Measurements from ENCODE around the gene SLC5A10. TPM values are rescaled to one million over a fixed set of nuclear protein-coding genes. Genes with fewer than 3 reads are reported as not detected.

The SLC5A10 gene
- total RNA-seq, 2 experiments from 2014 or later, result not detected

- POLR2A ChIA-PET, result no interaction called here
Observed at GRCh38 chr17:18970582-18971480, 18.9 kb downstream of the SLC5A10 start.

DNA sequence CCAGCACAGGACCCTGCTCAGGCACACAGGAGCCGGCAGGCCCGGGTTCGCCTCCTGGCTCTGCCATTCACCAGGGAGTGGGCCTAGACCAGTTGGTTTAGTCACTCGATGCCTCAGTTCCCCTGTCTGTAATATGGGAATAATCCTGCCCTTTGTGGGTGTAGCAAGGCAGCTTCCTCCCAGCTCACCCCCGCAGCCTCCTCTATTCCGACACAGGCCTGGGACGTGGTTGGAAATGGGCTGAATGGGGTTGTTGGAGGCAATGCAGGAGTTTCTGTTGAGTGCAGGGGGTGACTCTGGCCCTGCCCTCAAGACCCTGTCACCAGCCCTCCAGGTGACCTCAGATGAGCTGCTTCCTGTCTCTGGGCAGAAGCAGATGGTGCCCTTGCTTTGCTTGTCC is 19.8 kb downstream of the SLC5A10 start:
- Mint-ChIP-seq H3K27ac (no peak overlapping the region), H3K9me3 (no peaks in the 10 kb centered on the region), H3K4me3 (no peak overlapping the region), H3K36me3 (ENCODE audit: low read depth) (no peaks in the 10 kb centered on the region), H3K4me1 (peaks cover 5% of the 10 kb centered on the region), H3K27me3 (no peaks in the 10 kb centered on the region)
- no peak for DNase-seq
- ChIA-PET POLR2A (no interaction called here), CTCF (interaction anchor here (5.5 kb wide), 1 partner anchor 11 kb away, joined by 25 read pairs; no protein-coding TSS in a partner anchor)

More at GRCh38 chr17:18970582-18971480, 18.9 kb downstream of the SLC5A10 start:
- CTCF ChIA-PET, result interaction anchor here (1.3 to 1.9 kb wide), 2 partner anchors 10 to 11 kb away, joined by 3 to 6 read pairs; no protein-coding TSS in a partner anchor
- H3K4me3 Mint-ChIP-seq, result no peak overlapping the region
- H3K27me3 Mint-ChIP-seq, result no peaks in the 10 kb centered on the region
- no peak overlapping the region for H3K27ac Mint-ChIP-seq
- DNase-seq, result no peak
- H3K4me1 Mint-ChIP-seq, result peaks cover 5% of the 10 kb centered on the region
- no peaks in the 10 kb centered on the region for H3K36me3 Mint-ChIP-seq (ENCODE audit: low read depth)
- no peaks in the 10 kb centered on the region for H3K9me3 Mint-ChIP-seq

DNA sequence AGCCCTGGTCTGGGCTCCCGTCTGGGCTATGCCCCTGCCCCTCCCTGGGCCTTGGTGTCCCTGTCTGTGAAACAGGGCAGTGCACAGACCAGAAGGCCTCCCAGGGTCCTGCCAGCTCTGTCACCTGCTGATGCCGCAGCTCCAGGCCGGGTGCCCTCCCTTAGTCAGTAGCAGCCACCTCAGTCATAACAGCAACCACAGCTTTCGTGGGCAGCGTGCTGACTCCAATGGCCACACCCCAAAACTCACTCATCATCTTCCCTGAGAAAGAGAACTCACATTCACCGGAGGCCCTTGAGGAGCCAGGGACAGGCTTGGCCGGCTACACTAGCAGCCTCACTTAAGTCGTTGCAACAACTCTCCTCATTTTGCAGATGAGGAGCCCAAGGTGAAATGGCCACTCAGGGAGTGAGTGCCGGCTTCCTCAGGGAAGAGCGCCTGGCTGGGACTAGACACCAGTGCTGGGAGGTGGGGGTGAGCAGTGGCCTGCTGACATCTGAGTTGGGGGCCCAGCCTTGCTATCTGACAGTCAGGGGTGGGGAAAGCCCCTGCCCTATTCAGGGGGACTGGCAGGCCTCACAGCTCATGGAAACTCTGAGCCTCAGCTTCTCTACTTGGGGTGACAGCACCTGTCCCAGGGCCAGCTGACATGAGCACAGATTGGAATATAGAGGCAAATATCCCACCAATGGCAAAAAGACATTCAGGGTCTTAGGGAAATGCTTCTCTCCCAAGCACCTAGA is 22.6 kb downstream of the SLC5A10 start:
- Mint-ChIP-seq H3K36me3 (ENCODE audit: low read depth) (no peaks in the 10 kb centered on the region), H3K27me3 (no peaks in the 10 kb centered on the region)
- CTCF ChIA-PET, result interaction anchor here (0.9 to 5.5 kb wide), 2 partner anchors 14 to 19 kb away, joined by 3 to 25 read pairs; no protein-coding TSS in a partner anchor

GRCh38 chr17:18975597-18975996 is 23.6 kb downstream of the SLC5A10 start:
- no peaks in the 10 kb centered on the region for H3K36me3 Mint-ChIP-seq (ENCODE audit: low read depth)
- ChIA-PET POLR2A (no interaction called here), CTCF (interaction anchor here (5.5 kb wide), 1 partner anchor 15 kb away, joined by 25 read pairs; no protein-coding TSS in a partner anchor)
- H3K4me3 Mint-ChIP-seq, result no peak overlapping the region
- no peak for DNase-seq
- no peaks in the 10 kb centered on the region for H3K4me1 Mint-ChIP-seq
- H3K9me3 Mint-ChIP-seq, result no peaks in the 10 kb centered on the region
- H3K27ac Mint-ChIP-seq, result no peak overlapping the region
- no peaks in the 10 kb centered on the region for H3K27me3 Mint-ChIP-seq

More for the DNA sequence above, 22.6 kb downstream of the SLC5A10 start:
- Mint-ChIP-seq H3K27ac (no peak overlapping the region), H3K4me1 (peaks cover 3% of the 10 kb centered on the region), H3K9me3 (no peaks in the 10 kb centered on the region), H3K4me3 (no peak overlapping the region)
- POLR2A ChIA-PET, result no interaction called here
- no peak for DNase-seq

- no peaks in the 10 kb centered on the region for H3K9me3 Mint-ChIP-seq
- no peaks in the 10 kb centered on the region for H3K27me3 Mint-ChIP-seq
- no peaks in the 10 kb centered on the region for H3K36me3 Mint-ChIP-seq (ENCODE audit: low read depth)
- POLR2A ChIA-PET, result no interaction called here
- no peaks in the 10 kb centered on the region for H3K4me1 Mint-ChIP-seq
- no peak overlapping the region for H3K4me3 Mint-ChIP-seq
- CTCF ChIA-PET, result interaction anchor here (5.5 kb wide), 1 partner anchor 15 kb away, joined by 25 read pairs; no protein-coding TSS in a partner anchor
- H3K27ac Mint-ChIP-seq, result no peak overlapping the region
- no peak for DNase-seq
Observed at GRCh38 chr17:18976201-18976600, 24.2 kb downstream of the SLC5A10 start.

- Mint-ChIP-seq H3K27me3 (no peaks in the 10 kb centered on the region), H3K9me3 (no peaks in the 10 kb centered on the region), H3K4me1 (no peaks in the 10 kb centered on the region), H3K27ac (no peak overlapping the region), H3K36me3 (ENCODE audit: low read depth) (no peaks in the 10 kb centered on the region), H3K4me3 (no peak overlapping the region)
- ChIA-PET CTCF (no interaction called here), POLR2A (no interaction called here)
- no peak for DNase-seq
Observed at GRCh38 chr17:18977021-18977420, 25.1 kb downstream of the SLC5A10 start.

DNA sequence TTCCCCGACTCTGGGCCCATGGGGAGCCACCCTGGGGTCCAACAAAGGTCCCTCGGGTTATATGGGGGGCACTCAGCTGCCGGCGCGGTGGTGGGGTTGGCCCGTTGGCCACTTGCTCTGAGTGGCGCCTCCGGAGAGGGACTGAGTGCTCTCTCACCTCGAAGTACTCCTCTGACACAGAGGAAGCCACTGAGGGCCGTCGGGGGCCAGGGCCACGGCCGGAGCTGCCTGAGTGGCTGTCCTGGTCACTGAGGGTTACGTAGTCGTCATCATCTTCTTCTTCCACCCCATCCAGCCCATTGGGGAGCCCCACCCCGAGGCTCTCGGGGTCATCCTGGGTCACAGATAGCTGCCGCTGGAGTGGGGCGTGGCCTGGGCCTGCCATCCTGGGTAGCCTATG is 25.7 kb downstream of the SLC5A10 start:
- Mint-ChIP-seq H3K9me3 (no peaks in the 10 kb centered on the region), H3K27me3 (no peaks in the 10 kb centered on the region), H3K4me3 (no peak overlapping the region), H3K27ac (no peak overlapping the region), H3K4me1 (no peaks in the 10 kb centered on the region), H3K36me3 (ENCODE audit: low read depth) (no peaks in the 10 kb centered on the region)
- no peak for DNase-seq
- ChIA-PET POLR2A (no interaction called here), CTCF (no interaction called here)

DNA sequence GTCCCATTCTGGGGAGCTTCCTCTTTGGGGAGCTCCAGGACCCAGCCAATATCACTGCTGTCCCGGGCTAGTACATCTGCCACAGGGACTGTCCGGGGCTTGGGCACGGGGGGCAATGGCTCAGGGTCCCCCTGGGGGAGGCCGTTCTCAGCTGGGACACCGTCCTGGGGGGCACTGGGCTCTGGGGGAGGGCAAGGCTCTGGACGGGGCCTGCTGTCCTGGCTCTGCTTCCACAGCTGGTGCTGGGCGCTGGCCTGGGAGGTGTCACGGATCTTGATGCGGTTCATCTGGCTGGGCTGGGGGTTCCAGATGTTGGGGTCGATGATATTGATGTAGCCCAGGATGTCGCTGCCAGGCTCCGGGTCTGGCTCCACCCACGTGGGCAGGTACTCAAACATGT is 26.1 kb downstream of the SLC5A10 start:
- no peaks in the 10 kb centered on the region for H3K4me1 Mint-ChIP-seq
- no peak overlapping the region for H3K4me3 Mint-ChIP-seq
- H3K27me3 Mint-ChIP-seq, result no peaks in the 10 kb centered on the region
- H3K36me3 Mint-ChIP-seq (ENCODE audit: low read depth), result no peaks in the 10 kb centered on the region
- H3K9me3 Mint-ChIP-seq, result no peaks in the 10 kb centered on the region
- DNase-seq, result no peak
- ChIA-PET POLR2A (no interaction called here), CTCF (no interaction called here)
- H3K27ac Mint-ChIP-seq, result no peak overlapping the region

DNA sequence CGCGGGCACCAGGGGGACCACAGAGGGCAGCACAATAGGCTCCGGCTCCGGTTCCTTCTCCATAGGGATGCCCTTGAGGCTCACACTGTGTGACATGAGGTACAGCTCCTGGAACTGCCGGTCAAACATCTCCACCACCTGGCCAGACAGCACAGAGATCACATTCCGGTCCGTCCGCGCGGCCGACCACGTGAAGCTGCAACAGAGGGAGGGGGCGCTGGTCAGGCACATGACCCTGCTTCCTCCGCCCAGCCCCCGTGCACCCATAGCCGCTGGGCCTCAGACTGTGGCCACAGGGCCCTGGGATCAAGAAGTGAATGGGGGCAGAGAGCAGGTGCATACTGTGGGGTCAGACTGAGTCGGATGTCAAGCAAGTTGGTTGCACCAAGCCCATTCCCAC is 26.7 kb downstream of the SLC5A10 start:
- no peak overlapping the region for H3K4me3 Mint-ChIP-seq
- H3K4me1 Mint-ChIP-seq, result no peaks in the 10 kb centered on the region
- no peak for DNase-seq
- H3K9me3 Mint-ChIP-seq, result no peaks in the 10 kb centered on the region
- no peaks in the 10 kb centered on the region for H3K36me3 Mint-ChIP-seq (ENCODE audit: low read depth)
- H3K27ac Mint-ChIP-seq, result no peak overlapping the region
- ChIA-PET POLR2A (no interaction called here), CTCF (no interaction called here)
- H3K27me3 Mint-ChIP-seq, result no peaks in the 10 kb centered on the region

GRCh38 chr17:18980682-18981334 is 28.8 kb downstream of the SLC5A10 start:
- H3K4me3 Mint-ChIP-seq, result no peak overlapping the region
- no peaks in the 10 kb centered on the region for H3K36me3 Mint-ChIP-seq (ENCODE audit: low read depth)
- no peaks in the 10 kb centered on the region for H3K27me3 Mint-ChIP-seq
- CTCF ChIA-PET, result interaction anchor here (2.8 kb wide), 1 partner anchor 20 kb away, joined by 9 read pairs; no protein-coding TSS in a partner anchor
- no peak for DNase-seq
- H3K27ac Mint-ChIP-seq, result no peak overlapping the region
- H3K4me1 Mint-ChIP-seq, result no peaks in the 10 kb centered on the region
- POLR2A ChIA-PET, result no interaction called here
- H3K9me3 Mint-ChIP-seq, result no peaks in the 10 kb centered on the region

DNA sequence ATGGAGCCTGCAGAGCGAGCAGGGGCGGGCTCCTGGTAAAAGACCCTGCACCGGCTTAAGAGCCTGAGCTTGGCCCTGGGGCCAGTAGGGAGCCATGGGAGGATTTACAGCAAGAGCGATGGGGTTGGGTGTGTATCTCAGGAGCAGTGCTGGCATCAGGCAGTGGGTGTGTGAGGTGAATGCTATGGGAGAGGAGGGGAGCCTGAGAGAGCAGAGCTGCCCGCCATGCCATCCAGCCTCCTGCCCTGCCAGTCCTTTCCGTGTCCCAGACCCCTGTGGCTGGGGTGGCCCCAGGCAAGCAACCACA is 29.3 kb downstream of the SLC5A10 start:
- CTCF ChIA-PET, result interaction anchor here (2.8 kb wide), 1 partner anchor 20 kb away, joined by 9 read pairs; no protein-coding TSS in a partner anchor

DNA sequence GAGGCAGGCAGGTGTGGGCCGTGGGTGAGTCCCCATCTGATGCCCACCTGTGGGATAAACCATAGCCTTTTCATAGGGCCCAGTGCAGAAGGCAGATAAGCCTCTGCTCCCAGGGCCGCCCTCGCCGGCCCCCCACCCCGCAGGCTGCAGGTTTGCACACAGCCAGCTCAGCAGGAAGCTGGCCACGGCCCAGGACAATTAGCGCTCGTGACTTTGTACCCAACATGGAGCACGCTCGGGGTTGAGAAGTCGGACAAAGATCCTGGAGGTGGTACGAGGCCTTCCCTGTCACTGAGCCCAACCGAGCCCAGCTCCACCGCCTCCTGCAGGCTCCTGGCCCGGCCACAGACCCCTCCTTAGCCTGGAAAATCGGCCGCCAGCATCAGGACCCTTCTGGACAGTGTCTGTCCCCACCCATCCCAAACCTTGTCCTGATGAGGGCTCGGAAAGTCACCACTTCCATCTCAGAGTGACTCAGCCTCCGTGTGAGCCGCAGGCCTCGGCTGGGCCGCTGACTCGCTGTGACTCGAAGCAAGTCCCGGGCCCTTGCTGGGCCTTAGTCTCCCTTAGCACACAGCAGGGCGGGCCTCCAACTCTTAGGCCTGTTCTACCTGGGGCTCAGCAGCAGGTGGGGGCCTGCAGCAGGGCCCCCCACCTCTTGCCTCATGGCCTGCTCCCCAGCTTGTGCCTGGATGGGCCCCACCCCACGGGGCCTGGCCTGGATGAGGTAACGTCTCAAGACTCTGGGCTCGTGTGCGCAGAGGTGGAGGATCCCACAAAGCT is 29.9 kb downstream of the SLC5A10 start:
- no peaks in the 10 kb centered on the region for H3K27me3 Mint-ChIP-seq
- H3K4me1 Mint-ChIP-seq, result no peaks in the 10 kb centered on the region
- no peak overlapping the region for H3K4me3 Mint-ChIP-seq
- DNase-seq, result no peak
- H3K9me3 Mint-ChIP-seq, result no peaks in the 10 kb centered on the region
- H3K27ac Mint-ChIP-seq, result no peak overlapping the region
- CTCF ChIA-PET, result interaction anchor here (2.8 kb wide), 1 partner anchor 21 kb away, joined by 9 read pairs; no protein-coding TSS in a partner anchor
- no peaks in the 10 kb centered on the region for H3K36me3 Mint-ChIP-seq (ENCODE audit: low read depth)
- POLR2A ChIA-PET, result interaction anchor here (1.0 kb wide), 1 partner anchor 17 kb away, joined by 3 read pairs; no protein-coding TSS in a partner anchor

More for the DNA sequence above, 29.3 kb downstream of the SLC5A10 start:
- Mint-ChIP-seq H3K4me1 (no peaks in the 10 kb centered on the region), H3K27me3 (no peaks in the 10 kb centered on the region), H3K27ac (no peak overlapping the region), H3K36me3 (ENCODE audit: low read depth) (no peaks in the 10 kb centered on the region), H3K9me3 (no peaks in the 10 kb centered on the region), H3K4me3 (no peak overlapping the region)
- POLR2A ChIA-PET, result interaction anchor here (1.0 kb wide), 1 partner anchor 17 kb away, joined by 3 read pairs; no protein-coding TSS in a partner anchor
- no peak for DNase-seq

Data from activated CD4-positive, alpha-beta memory T cell treated with anti-CD3 and anti-CD28 coated beads, Interleukin-2, amount 10 ng/mL, durations not matched to agents 7 days and 5 days (primary cell).